ENCODE data around the gene FAM227A. TPM values are rescaled to one million over a fixed set of nuclear protein-coding genes. Genes with fewer than 3 reads are reported as not detected.

The FAM227A gene
- total and polyA plus RNA-seq, 2 of the 8 experiments (the other 6 are each of a cell fraction or from before 2014, with no cell fraction given), result 2.1 to 3.9 TPM

GRCh38 chr22:38698407-38699094 lies 42.4 kb upstream of the FAM227A start:
- Histone ChIP-seq H2BK12ac (ENCODE audit: low read depth, low read length) (no peak overlapping the region), H2BK5ac (ENCODE audit: low read depth, low read length) (no peak overlapping the region), H3K56ac (replicated peaks; ENCODE audit: insufficient read length, low read depth, low read length) (no peak overlapping the region), H2BK20ac (ENCODE audit: low read length) (no peak overlapping the region), H3K4me1 (replicated peaks in 1 of 4; ENCODE audit: control insufficient read depth in 3 of 4, insufficient read depth in 4 of 4, low read length in 3 of 4) (peaks cover 3 to 11% (median 7%) of the 10 kb centered on the region in 4 experiments; a peak in 6 of 7 replicates), H3K23me2 (ENCODE audit: low read depth, low read length) (peaks cover 10% of the 10 kb centered on the region), H3K4ac (replicated peaks; ENCODE audit: insufficient read length, low read depth, low read length) (no peak overlapping the region), H3K18ac (ENCODE audit: extremely low read depth, low read length) (no peak overlapping the region), H3K4me3 (ENCODE audit: extremely low read depth in 1 of 4, insufficient read depth in 2 of 4, low read depth in 3 of 4, low read length in 4 of 4) (peak overlapping the region in 2 of 4 experiments; percentile 89 to 100; a peak in 3 of 8 replicates), H2AK5ac (ENCODE audit: low read depth, low read length) (no peak overlapping the region), H3K23ac (ENCODE audit: insufficient read length) (no peak overlapping the region), H3K36me3 (ENCODE audit: control insufficient read depth in 2 of 4, insufficient read depth in 4 of 4, low read length in 3 of 4) (no peaks in the 10 kb centered on the region; a peak in 2 of 8 replicates), H4K5ac (ENCODE audit: insufficient read length, low read depth, low read length) (no peak overlapping the region), H4K20me1 (replicated peaks in 1 of 2; ENCODE audit: control insufficient read depth in 1 of 2, insufficient read depth in 2 of 2, low read length in 2 of 2) (peaks cover 0 to 6% of the 10 kb centered on the region in 2 experiments), H3K79me2 (ENCODE audit: control insufficient read depth in 1 of 2, insufficient read depth in 2 of 2, low read length in 2 of 2) (peaks cover 0 to 38% of the 10 kb centered on the region in 2 experiments; a peak in 2 of 4 replicates), H4K8ac (ENCODE audit: extremely low read depth, insufficient read depth, low read length) (no peak overlapping the region), H4K91ac (replicated peaks; ENCODE audit: insufficient read length, low read length) (no peak overlapping the region), H3K27me3 (replicated peaks in 1 of 4; ENCODE audit: control insufficient read depth in 3 of 4, extremely low read depth in 1 of 4, insufficient read depth in 3 of 4, low read length in 3 of 4) (no peaks in the 10 kb centered on the region), H2AFZ (ENCODE audit: low read length) (no peak overlapping the region), H2BK15ac (ENCODE audit: low read length) (no peak overlapping the region), H3K79me1 (ENCODE audit: low read depth, low read length) (peaks cover 4% of the 10 kb centered on the region; the same call in 1 of the 2 replicates), H3K9me3 (ENCODE audit: insufficient read depth in 2 of 2, low read depth in 1 of 2, low read length in 1 of 2) (no peaks in the 10 kb centered on the region), H3K4me2 (ENCODE audit: insufficient read depth in 1 of 2, low read depth in 2 of 2, low read length in 2 of 2) (peak overlapping the region; percentile 81 to 96; a peak in 2 of 4 replicates), H3K27ac (ENCODE audit: low read depth, low read length) (no peak overlapping the region), H3K9ac (replicated peaks in 1 of 4; ENCODE audit: extremely low read depth in 1 of 4, low read depth in 3 of 4, low read length in 3 of 4) (no peak overlapping the region; a peak in 1 of 7 replicates), H3K14ac (ENCODE audit: insufficient read length) (no peak overlapping the region), H2BK120ac (replicated peaks; ENCODE audit: low read depth, low read length) (no peak overlapping the region)
- WGBS, 2 experiments (ENCODE audit: extremely low coverage in 1 of 2, insufficient coverage in 1 of 2, insufficient read length in 1 of 2, insufficient replicate concordance in 2 of 2, low coverage in 1 of 2, low lambda C conversion rate in 2 of 2, missing lambda C conversion rate in 1 of 2), result 91% methylated on average over 13 of the region's 13 CpGs; no CpG with 5 or more reads in 1 of the 2 experiments
- POLR2A ChIA-PET (ENCODE audit: partially characterized antibody), result interaction anchor here (1.0 to 13.1 kb wide), 6 partner anchors 8 to 39 kb away, joined by 3 to 123 read pairs (median 6); partner anchors contain the start of genes GTPBP1 and TOMM22
- CTCF ChIA-PET (ENCODE audit: partially characterized antibody), result interaction anchor here (0.6 to 1.5 kb wide), 4 partner anchors 26 to 1003 kb away, joined by 3 to 4 read pairs (median 3); no protein-coding TSS in a partner anchor
- FAIRE-seq (no peak), DNase-seq (ENCODE audit: low read depth in 1 of 2, low spot score in 2 of 2) (no peak)
- TF ChIP-seq NANOG (IDR thresholded peaks at IDR 0.05; ENCODE audit: insufficient read depth, low read depth, low read length, poor library complexity, severe bottlenecking), result no peak
- TF ChIP-seq ASH2L (IDR thresholded peaks at IDR 0.05; ENCODE audit: low read length), result no peak
- no peak for TF ChIP-seq TAF7 (optimal IDR thresholded peaks at IDR 0.05; ENCODE audit: borderline replicate concordance, low read depth, low read length)
- TF ChIP-seq SIX5 (IDR thresholded peaks at IDR 0.05; ENCODE audit: low read depth, low read length), result no peak
- no peak for TF ChIP-seq NRF1 (IDR thresholded peaks at IDR 0.05; ENCODE audit: low read depth, low read length)
- TF ChIP-seq YY1 (IDR thresholded peaks at IDR 0.05; ENCODE audit: low read depth, low read length), result no peak
- no peak for TF ChIP-seq SRF (IDR thresholded peaks at IDR 0.05; ENCODE audit: low read depth, low read length)
- no peak for TF ChIP-seq EGR1 (IDR thresholded peaks at IDR 0.05; ENCODE audit: borderline replicate concordance, low read depth, low read length)
- no peak for TF ChIP-seq TCF12 (IDR thresholded peaks at IDR 0.05; ENCODE audit: low read depth, low read length)
- TF ChIP-seq GABPA (IDR thresholded peaks at IDR 0.05; ENCODE audit: borderline replicate concordance, insufficient read depth, low read length), result no peak
- TF ChIP-seq CHD2 (IDR thresholded peaks at IDR 0.05; ENCODE audit: low read length), result no peak
- no peak for TF ChIP-seq SP2 (IDR thresholded peaks at IDR 0.05; ENCODE audit: low read length)
- no peak for TF ChIP-seq BRCA1 (IDR thresholded peaks at IDR 0.05; ENCODE audit: low read depth, low read length)
